ENCODE results near the gene POLR2L. TPM values are rescaled to one million over a fixed set of nuclear protein-coding genes. Genes with fewer than 3 reads are reported as not detected.

POLR2L gene
- total and polyA plus RNA-seq, 5 donors from 2014 or later = 43.1 to 101 (median 74.3) TPM

DNA sequence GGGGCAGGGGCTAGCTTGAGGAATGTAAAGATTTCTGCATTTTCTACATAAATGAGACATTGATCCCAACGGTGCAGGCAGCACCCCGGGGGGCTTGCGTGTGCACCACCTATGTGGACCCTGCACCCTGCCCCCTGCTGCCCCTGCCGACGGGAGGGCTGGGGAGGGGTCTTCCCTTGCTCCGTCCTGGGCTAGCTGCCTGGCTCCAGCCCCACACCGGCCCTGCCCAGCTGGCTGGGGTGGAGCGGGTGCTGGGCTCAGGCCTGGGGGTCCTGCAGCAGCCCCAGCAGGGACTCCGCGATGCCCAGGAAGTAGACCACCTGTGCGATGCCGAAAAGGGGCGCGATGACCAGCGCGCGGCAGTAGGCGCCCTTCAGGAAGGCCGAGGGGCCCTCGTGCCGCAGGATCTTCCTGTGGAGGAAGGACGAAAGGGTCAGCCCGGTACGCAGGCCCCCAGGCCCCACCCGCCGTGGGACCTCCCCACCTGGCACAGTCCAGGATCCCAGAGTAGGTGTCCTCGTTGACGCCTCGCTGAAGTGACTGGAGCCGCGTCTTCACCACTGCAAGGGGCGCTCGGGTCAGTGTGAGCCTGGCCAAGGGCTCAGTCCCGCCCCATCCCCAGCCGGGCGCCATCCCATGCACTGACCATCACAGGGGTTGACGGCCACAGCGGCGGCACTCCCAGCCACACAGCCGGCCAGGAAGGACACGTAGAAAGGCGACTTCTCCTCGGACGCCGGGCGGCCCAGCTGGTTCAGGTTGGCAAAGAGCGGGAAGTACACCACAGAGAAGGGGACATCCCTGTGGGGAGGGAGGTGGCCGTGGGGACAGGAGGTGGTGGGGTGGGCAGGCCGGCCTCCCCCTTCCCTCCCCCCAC is 50.4 kb downstream of the POLR2L start:
- peaks cover 38% of the 10 kb centered on the region for H3K4me1 ChIP-seq (ENCODE audit: control insufficient read depth, insufficient read depth, low read length, poor library complexity, severe bottlenecking)
- peaks cover 8% of the 10 kb centered on the region for H3K36me3 ChIP-seq (ENCODE audit: control insufficient read depth, insufficient read depth, low read length)
- H3K9me3 Mint-ChIP-seq = no peaks in the 10 kb centered on the region
- H3K9me3 ChIP-seq (ENCODE audit: control insufficient read depth in 2 of 2, low read length in 2 of 2) = no peaks in the 10 kb centered on the region
- no peak overlapping the region for H3K27ac ChIP-seq (ENCODE audit: insufficient read depth, low read length, poor library complexity, severe bottlenecking)
- H3K27me3 ChIP-seq (ENCODE audit: control insufficient read depth, insufficient read depth, low read length) = no peaks in the 10 kb centered on the region
- H3K4me3 Mint-ChIP-seq = no peak overlapping the region
- peaks cover 0 to 25% (median 0%) of the 10 kb centered on the region in 4 donors for H3K4me1 Mint-ChIP-seq
- no peak for DNase-seq
- H3K4me3 ChIP-seq (ENCODE audit: low read depth, low read length) = no peak overlapping the region
- no peak overlapping the region for H3K27ac Mint-ChIP-seq
- no peaks in the 10 kb centered on the region for H3K36me3 Mint-ChIP-seq
- H3K27me3 Mint-ChIP-seq = no peaks in the 10 kb centered on the region
- no peak for ATAC-seq (ENCODE audit: low read depth in 2 of 2)

DNA sequence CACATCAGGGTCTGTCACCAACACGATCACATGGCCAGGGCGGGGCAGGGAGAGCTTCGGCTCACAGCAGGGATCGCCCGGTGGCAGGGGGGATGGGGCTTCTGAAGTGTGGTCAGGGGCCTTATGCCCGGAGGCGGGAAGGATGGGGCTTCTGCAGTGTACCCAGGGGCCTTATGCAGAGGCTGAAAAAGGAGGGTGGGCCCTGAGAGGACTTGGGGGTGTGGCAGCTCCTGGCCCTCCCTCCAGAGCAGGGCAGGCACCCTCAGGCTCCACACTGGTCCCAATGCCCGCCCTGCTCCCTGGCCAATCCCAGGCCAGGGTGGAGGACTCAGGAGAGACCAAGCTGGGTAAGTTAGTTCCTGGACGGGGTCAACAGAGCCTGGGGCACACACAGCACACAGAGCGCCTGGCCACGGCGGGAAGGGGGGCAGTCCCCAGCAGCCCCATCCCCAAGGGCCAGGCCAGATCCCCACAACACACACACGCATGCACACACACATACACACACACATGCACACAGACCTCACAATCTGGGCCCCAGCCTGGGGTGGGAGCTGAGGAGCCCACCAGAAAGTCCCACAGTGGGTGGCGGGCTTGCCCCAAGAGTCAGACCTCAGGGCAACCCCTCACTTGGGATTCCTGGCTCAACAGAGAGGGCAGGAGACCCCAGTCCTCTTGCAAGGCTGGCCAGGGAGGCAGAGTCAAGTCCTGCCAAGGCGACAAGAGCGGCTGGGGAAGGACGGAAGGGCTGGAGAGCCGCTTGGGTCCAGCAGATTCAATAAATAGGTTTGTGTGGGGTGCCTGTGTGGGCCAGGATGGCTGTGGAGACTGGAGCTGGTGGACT is 51.4 kb downstream of the POLR2L start:
- Histone ChIP-seq H3K27ac (ENCODE audit: insufficient read depth, low read length, poor library complexity, severe bottlenecking) (no peak overlapping the region), H3K36me3 (ENCODE audit: control insufficient read depth, insufficient read depth, low read length) (peaks cover 8% of the 10 kb centered on the region), H3K4me3 (ENCODE audit: low read depth, low read length) (no peak overlapping the region), H3K9me3 (ENCODE audit: control insufficient read depth in 2 of 2, low read length in 2 of 2) (no peaks in the 10 kb centered on the region), H3K4me1 (ENCODE audit: control insufficient read depth, insufficient read depth, low read length, poor library complexity, severe bottlenecking) (peaks cover 30% of the 10 kb centered on the region), H3K27me3 (ENCODE audit: control insufficient read depth, insufficient read depth, low read length) (no peaks in the 10 kb centered on the region)
- no peak for DNase-seq
- no peak for ATAC-seq (ENCODE audit: low read depth in 2 of 2)
- Mint-ChIP-seq H3K27me3 (no peaks in the 10 kb centered on the region), H3K4me3 (no peak overlapping the region), H3K36me3 (no peaks in the 10 kb centered on the region), H3K9me3 (no peaks in the 10 kb centered on the region), H3K4me1 (peaks cover 0 to 19% (median 2%) of the 10 kb centered on the region in 4 donors), H3K27ac (no peak overlapping the region)

DNA sequence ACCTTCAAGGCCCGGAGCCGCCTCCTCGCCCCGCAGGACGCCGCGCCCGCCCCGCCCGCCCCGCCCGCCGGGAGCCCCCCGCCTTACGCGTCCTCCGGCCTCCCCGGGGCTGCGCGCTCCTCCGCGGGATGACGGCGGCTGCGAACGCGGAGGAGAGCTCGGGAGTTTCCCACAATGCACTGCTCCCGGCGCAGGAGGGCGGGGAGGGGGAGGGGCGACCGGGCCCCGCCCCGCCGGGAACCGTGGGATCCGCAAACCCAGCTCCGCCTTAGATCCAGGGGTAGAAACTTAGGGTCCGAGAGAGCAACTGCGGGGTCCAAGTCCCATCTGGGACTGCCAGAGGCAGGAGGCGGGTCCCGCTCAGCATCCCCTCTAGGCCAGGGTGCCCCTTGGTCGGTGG is 52.4 kb downstream of the POLR2L start, which contains the start of gene CEND1:
TSS of gene CEND1 (minus strand) at position 148 of the 400 bp plus-strand sequence. CDS start 1,514 bp downstream, outside the sequence.
- peaks cover 8% of the 10 kb centered on the region for H3K36me3 ChIP-seq (ENCODE audit: control insufficient read depth, insufficient read depth, low read length)
- Mint-ChIP-seq H3K9me3 (no peaks in the 10 kb centered on the region), H3K4me1 (peaks cover 0 to 22% (median 3%) of the 10 kb centered on the region in 4 donors), H3K27ac (no peak within 1 kb of the TSS), H3K27me3 (no peaks in the 10 kb centered on the region), H3K4me3 (peak within 1 kb of the TSS in 1 of 4 donors; percentile 68), H3K36me3 (no peaks in the 10 kb centered on the region)
- H3K9me3 ChIP-seq (ENCODE audit: control insufficient read depth in 2 of 2, low read length in 2 of 2) = no peaks in the 10 kb centered on the region
- ATAC-seq (ENCODE audit: low read depth in 2 of 2) (no peak), DNase-seq (peak in 1 of 3 donors; percentile 51)
- no peak within 1 kb of the TSS for H3K27ac ChIP-seq (ENCODE audit: insufficient read depth, low read length, poor library complexity, severe bottlenecking)
- peaks cover 21% of the 10 kb centered on the region for H3K4me1 ChIP-seq (ENCODE audit: control insufficient read depth, insufficient read depth, low read length, poor library complexity, severe bottlenecking)
- H3K27me3 ChIP-seq (ENCODE audit: control insufficient read depth, insufficient read depth, low read length) = no peaks in the 10 kb centered on the region
- no peak within 1 kb of the TSS for H3K4me3 ChIP-seq (ENCODE audit: low read depth, low read length)

Other genes with a start within 250 kb of the POLR2L start
- 120 TPM for gene IRF7, start 226.6 kb downstream of the POLR2L start, total RNA-seq
- 10 to 100 TPM; 27.2 to 38.9 (median 28.6) TPM for gene IRF7, start 226.6 kb downstream of the POLR2L start, polyA plus RNA-seq
- gene CDHR5, start 217.6 kb downstream of the POLR2L start, total RNA-seq = not detected
- gene CDHR5, start 217.6 kb downstream of the POLR2L start, polyA plus RNA-seq = not detected
- not detected for gene SCT, start 215.3 kb downstream of the POLR2L start, total RNA-seq
- not detected for gene SCT, start 215.3 kb downstream of the POLR2L start, polyA plus RNA-seq
- gene DRD4, start 205.3 kb downstream of the POLR2L start, total RNA-seq = not detected
- gene DRD4, start 205.3 kb downstream of the POLR2L start, polyA plus RNA-seq = not detected
- 84.1 TPM for gene DEAF1, start 147.3 kb downstream of the POLR2L start, total RNA-seq
- gene DEAF1, start 147.3 kb downstream of the POLR2L start, polyA plus RNA-seq = 10 to 100 TPM; 33.5 to 46.5 (median 37.4) TPM
- gene TMEM80, start 146.7 kb downstream of the POLR2L start, total RNA-seq = 26.3 TPM
- gene TMEM80, start 146.7 kb downstream of the POLR2L start, polyA plus RNA-seq = 10 to 100 TPM; 24.5 to 35.0 (median 27.0) TPM
- 11.2 TPM for gene EPS8L2, start 136.3 kb downstream of the POLR2L start, total RNA-seq
- gene EPS8L2, start 136.3 kb downstream of the POLR2L start, polyA plus RNA-seq = 10 to 100 TPM; 17.4 to 19.4 (median 18.3) TPM
- gene TALDO1, start 95.1 kb downstream of the POLR2L start, total RNA-seq = 68.3 TPM
- gene TALDO1, start 95.1 kb downstream of the POLR2L start, polyA plus RNA-seq = 100 to 1,000 TPM; 227 to 274 (median 240) TPM
- 42.1 TPM for gene GATD1, start 65.0 kb downstream of the POLR2L start, total RNA-seq
- 1 to 10 TPM; 3.6 to 5.5 (median 4.8) TPM for gene GATD1, start 65.0 kb downstream of the POLR2L start, polyA plus RNA-seq
- not detected for gene CEND1, start 52.4 kb downstream of the POLR2L start, total RNA-seq
- under 1 TPM in 3 of 4 donors, not detected in 1; 0.47 to 0.67 (median 0.49) TPM for gene CEND1, start 52.4 kb downstream of the POLR2L start, polyA plus RNA-seq
- 20.3 TPM for gene SLC25A22, start 44.2 kb downstream of the POLR2L start, total RNA-seq
- gene SLC25A22, start 44.2 kb downstream of the POLR2L start, polyA plus RNA-seq = 1 to 10 TPM; 5.3 to 6.6 (median 6.4) TPM
- gene PIDD1, start 37.3 kb downstream of the POLR2L start, total RNA-seq = 31.7 TPM
- gene PIDD1, start 37.3 kb downstream of the POLR2L start, polyA plus RNA-seq = 1 to 10 TPM; 1.8 to 6.7 (median 4.3) TPM
- 2,852 TPM for gene RPLP2, start 32.6 kb downstream of the POLR2L start, total RNA-seq
- 1,000 to 10,000 TPM; 2,313 to 3,705 (median 3,130) TPM for gene RPLP2, start 32.6 kb downstream of the POLR2L start, polyA plus RNA-seq
- gene PNPLA2, start 23.6 kb downstream of the POLR2L start, total RNA-seq = 195 TPM
- 10 to 100 TPM; 23.9 to 28.0 (median 24.6) TPM for gene PNPLA2, start 23.6 kb downstream of the POLR2L start, polyA plus RNA-seq
- 1.2 TPM for gene CRACR2B, start 14.6 kb downstream of the POLR2L start, total RNA-seq
- under 1 TPM in 3 of 4 donors, not detected in 1; 0.11 to 0.24 (median 0.18) TPM for gene CRACR2B, start 14.6 kb downstream of the POLR2L start, polyA plus RNA-seq
- 20.7 TPM for gene CD151, start 9.6 kb downstream of the POLR2L start, total RNA-seq
- gene CD151, start 9.6 kb downstream of the POLR2L start, polyA plus RNA-seq = 10 to 100 TPM in 2 of 4 donors, 1 to 10 TPM in 2; 5.5 to 15.9 (median 8.8) TPM
- 2.2 TPM for gene TSPAN4, start 323 bp upstream of the POLR2L start, total RNA-seq
- 1 to 10 TPM; 1.2 to 1.7 (median 1.4) TPM for gene TSPAN4, start 323 bp upstream of the POLR2L start, polyA plus RNA-seq
- gene CHID1, start 68.3 kb upstream of the POLR2L start, total RNA-seq = 28.7 TPM
- 10 to 100 TPM; 40.2 to 50.6 (median 47.7) TPM for gene CHID1, start 68.3 kb upstream of the POLR2L start, polyA plus RNA-seq
- 85.9 TPM for gene AP2A2, start 83.3 kb upstream of the POLR2L start, total RNA-seq
- 10 to 100 TPM in 1 of 4 donors, 1 to 10 TPM in 3; 6.2 to 10.2 (median 7.0) TPM for gene AP2A2, start 83.3 kb upstream of the POLR2L start, polyA plus RNA-seq
- gene MUC6, start 194.2 kb upstream of the POLR2L start, total RNA-seq = not detected
- gene MUC6, start 194.2 kb upstream of the POLR2L start, polyA plus RNA-seq = under 1 TPM in 1 of 4 donors, not detected in 3; 0.23 TPM
- not detected for gene MUC2, start 232.3 kb upstream of the POLR2L start, total RNA-seq
- not detected for gene MUC2, start 232.3 kb upstream of the POLR2L start, polyA plus RNA-seq